GM12891 (cell line): ENCODE results near the gene TFF3.

Source experiments
- PAX5 ChIP-seq: IDR thresholded peaks from 2 replicates; pipeline ENCODE4 v1.6.1; 2011; ENCODE audit warnings: low read length, moderate library complexity, mild to moderate bottlenecking; ENCODE audit not compliant: insufficient read depth, severe bottlenecking
- POLR2A ChIP-seq: IDR thresholded peaks from 2 replicates; pipeline ENCODE4 v1.6.1; 2011; ENCODE audit warnings: low read depth, low read length, control low read depth
- POLR2AphosphoS5 ChIP-seq: IDR thresholded peaks from 2 replicates; pipeline ENCODE4 v1.6.1; 2011; ENCODE audit warnings: low read depth, low read length, control low read depth
- POU2F2 ChIP-seq: IDR thresholded peaks from 2 replicates; pipeline ENCODE4 v1.6.1; 2011; ENCODE audit warnings: low read depth, mild to moderate bottlenecking, control low read depth, low read length, moderate library complexity
- SPI1 ChIP-seq: IDR thresholded peaks from 2 replicates; pipeline ENCODE4 v1.6.1; 2011; ENCODE audit warnings: low read depth, low read length, control low read depth
- TAF1 ChIP-seq: IDR thresholded peaks from 2 replicates; pipeline ENCODE4 v1.6.1; 2011; ENCODE audit warnings: low read depth, low read length, control low read depth

- TF ChIP-seq POLR2A (no peak), POLR2AphosphoS5 (no peak), TAF1 (no peak), POU2F2 (no peak), PAX5 (no peak), SPI1 (no peak)
These were observed 46.1 kb upstream of the TFF3 start for GRCh38 chr21:42361286-42361685.
